HEK293 (cell line): ENCODE results near the gene SUN3.

Source experiments
- CTCF ChIA-PET: fragments of 350-600 bp; formaldehyde crosslinking; extraction: SDS; loops from one replicate; lab custom pipeline; 2021; ENCODE audit warnings: antibody characterized with exemption; lab: Yijun Ruan, JAX
- POLR2A ChIA-PET: fragments of 300-600 bp; formaldehyde crosslinking; extraction: SDS; loops from one replicate; lab custom pipeline; 2020; ENCODE audit warnings: antibody characterized with exemption, inconsistent platforms; lab: Yijun Ruan, JAX
- H3K27ac ChIP-seq: fragments of 200-500 bp; sonication (Bioruptor generic); 2 replicates; pipeline ENCODE4 v1.5.1; 2014; ENCODE audit warnings: low read depth, low read length, control low read depth, inconsistent platforms; ENCODE audit errors: extremely low read depth
- H3K36me3 ChIP-seq, 2 experiments: fragments of 200-500 bp in 1 of 2; sonication (Bioruptor generic) in 1 of 2; 1 replicate in 1 of 2; 2 replicates in 1 of 2; pipeline ENCODE4 v1.5.1; 2014 to 2017; ENCODE audit warnings: inconsistent platforms in 2 of 2, low read length in 2 of 2; ENCODE audit not compliant: control insufficient read depth in 2 of 2, insufficient read depth in 1 of 2
- H3K4me1 ChIP-seq: fragments of 200-500 bp; sonication (Bioruptor generic); 2 replicates; pipeline ENCODE4 v1.5.1; 2014; ENCODE audit warnings: mild to moderate bottlenecking, low read length, inconsistent platforms; ENCODE audit not compliant: control insufficient read depth, insufficient read depth
- H3K4me3 ChIP-seq: 2 replicates; pipeline ENCODE4 v1.5.1; 2011; ENCODE audit warnings: low read depth, mild to moderate bottlenecking, control low read depth, low read length, moderate library complexity
- H3K9me3 ChIP-seq: fragments of 200-500 bp; sonication (Bioruptor generic); 2 replicates; pipeline ENCODE4 v1.5.1; 2014; ENCODE audit warnings: low read depth, low read length, inconsistent platforms; ENCODE audit not compliant: control insufficient read depth, insufficient read depth
- HOXA7 ChIP-seq: sonication (generic); formaldehyde crosslinking; IDR thresholded peaks from 2 replicates; pipeline ENCODE4 v1.8.1; 2022; ENCODE audit warnings: missing genetic modification reagents, borderline replicate concordance
- KLF16 ChIP-seq: fragments of 450-650 bp; formaldehyde crosslinking; IDR thresholded peaks from 2 replicates; pipeline ENCODE4 v1.5.1; 2017; ENCODE audit warnings: missing biosample characterization, missing genetic modification characterization
- SP2 ChIP-seq: fragments of 450-650 bp; formaldehyde crosslinking; IDR thresholded peaks from 2 replicates; pipeline ENCODE4 v1.5.1; 2016; ENCODE audit warnings: missing biosample characterization, missing genetic modification characterization
- TRIM28 ChIP-seq: IDR thresholded peaks from 2 replicates; pipeline ENCODE4 v1.6.1; 2011; ENCODE audit warnings: low read length, control low read depth, borderline replicate concordance
- ZBTB1 ChIP-seq: fragments of 450-650 bp; formaldehyde crosslinking; IDR thresholded peaks from 2 replicates; pipeline ENCODE4 v1.5.1; 2016; ENCODE audit warnings: missing biosample characterization, missing genetic modification characterization
- ZIC2 ChIP-seq: fragments of 450-650 bp; formaldehyde crosslinking; IDR thresholded peaks from 2 replicates; pipeline ENCODE4 v1.5.1; 2016; ENCODE audit warnings: missing biosample characterization, missing genetic modification characterization
- ZNF10 ChIP-seq: fragments of 450-650 bp; formaldehyde crosslinking; IDR thresholded peaks from 2 replicates; pipeline ENCODE4 v1.5.1; 2017; ENCODE audit warnings: missing biosample characterization, missing genetic modification characterization
- ZNF16 ChIP-seq: fragments of 450-650 bp; formaldehyde crosslinking; IDR thresholded peaks from 2 replicates; pipeline ENCODE4 v1.5.1; 2016; ENCODE audit warnings: low read depth, missing biosample characterization, missing genetic modification characterization
- ZNF202 ChIP-seq: fragments of 450-650 bp; formaldehyde crosslinking; IDR thresholded peaks from 2 replicates; pipeline ENCODE4 v1.5.1; 2016; ENCODE audit warnings: missing biosample characterization, missing genetic modification characterization, borderline replicate concordance
- ZNF248 ChIP-seq: fragments of 450-650 bp; formaldehyde crosslinking; IDR thresholded peaks from 2 replicates; pipeline ENCODE4 v1.5.1; 2017; ENCODE audit warnings: missing biosample characterization, missing genetic modification characterization
- ZNF48 ChIP-seq: fragments of 450-650 bp; formaldehyde crosslinking; IDR thresholded peaks from 2 replicates; pipeline ENCODE4 v1.5.1; 2016; ENCODE audit warnings: missing biosample characterization, missing genetic modification characterization
- ZNF530 ChIP-seq: fragments of 450-650 bp; formaldehyde crosslinking; IDR thresholded peaks from 2 replicates; pipeline ENCODE4 v1.5.1; 2016; ENCODE audit warnings: low read depth, missing biosample characterization, missing genetic modification characterization
- ZNF548 ChIP-seq: fragments of 450-650 bp; formaldehyde crosslinking; IDR thresholded peaks from 2 replicates; pipeline ENCODE4 v1.5.1; 2016; ENCODE audit warnings: missing biosample characterization, missing genetic modification characterization
- ZNF555 ChIP-seq: fragments of 450-650 bp; formaldehyde crosslinking; conservative IDR thresholded peaks from 2 replicates; pipeline ENCODE4 v1.5.1; 2017; ENCODE audit warnings: missing biosample characterization, mild to moderate bottlenecking, missing genetic modification characterization, inconsistent platforms
- ZNF561 ChIP-seq: fragments of 450-650 bp; IDR thresholded peaks from 2 replicates; pipeline ENCODE4 v1.5.1; 2018; ENCODE audit warnings: missing biosample characterization, missing genetic modification characterization, borderline replicate concordance
- ZNF596 ChIP-seq: fragments of 450-650 bp; IDR thresholded peaks from 2 replicates; pipeline ENCODE4 v1.5.0; 2018; ENCODE audit warnings: missing biosample characterization, mild to moderate bottlenecking, missing genetic modification characterization, moderate library complexity
- ZNF658 ChIP-seq: fragments of 450-650 bp; formaldehyde crosslinking; IDR thresholded peaks from 2 replicates; pipeline ENCODE4; 2016; ENCODE audit warnings: missing biosample characterization, missing genetic modification characterization
- ZNF660 ChIP-seq: fragments of 450-650 bp; IDR thresholded peaks from 2 replicates; pipeline ENCODE4 v1.5.1; 2018; ENCODE audit warnings: missing biosample characterization, mild to moderate bottlenecking, missing genetic modification characterization
- ZNF707 ChIP-seq: fragments of 450-650 bp; formaldehyde crosslinking; IDR thresholded peaks from 2 replicates; pipeline ENCODE4 v1.5.1; 2016; ENCODE audit warnings: missing biosample characterization, missing genetic modification characterization
- ZNF837 ChIP-seq: fragments of 450-650 bp; formaldehyde crosslinking; IDR thresholded peaks from 2 replicates; pipeline ENCODE4 v1.5.1; 2016; ENCODE audit warnings: missing biosample characterization, missing genetic modification characterization
- TF ChIP-seq, protein P1 (sequence below): fragments of 450-650 bp; formaldehyde crosslinking; IDR thresholded peaks from 2 replicates; pipeline ENCODE4 v1.5.1; 2016; ENCODE audit warnings: missing biosample characterization, missing genetic modification characterization
- TF ChIP-seq, protein P2 (sequence below): fragments of 450-650 bp; formaldehyde crosslinking; IDR thresholded peaks from 2 replicates; pipeline ENCODE4 v1.5.0; 2017; ENCODE audit warnings: missing biosample characterization, missing genetic modification characterization, borderline replicate concordance
- TF ChIP-seq, protein P3 (sequence below): fragments of 450-650 bp; formaldehyde crosslinking; IDR thresholded peaks from 2 replicates; pipeline ENCODE4 v1.5.1; 2017; ENCODE audit warnings: missing biosample characterization, missing genetic modification characterization
- TF ChIP-seq, protein P4 (sequence below): fragments of 450-650 bp; formaldehyde crosslinking; IDR thresholded peaks from 2 replicates; pipeline ENCODE4 v1.5.1; 2017; ENCODE audit warnings: missing biosample characterization, missing genetic modification characterization
- TF ChIP-seq, protein P5 (sequence below): fragments of 450-650 bp; formaldehyde crosslinking; IDR thresholded peaks from 2 replicates; pipeline ENCODE4 v1.5.1; 2016; ENCODE audit warnings: missing biosample characterization, missing genetic modification characterization

The SUN3 gene

DNA sequence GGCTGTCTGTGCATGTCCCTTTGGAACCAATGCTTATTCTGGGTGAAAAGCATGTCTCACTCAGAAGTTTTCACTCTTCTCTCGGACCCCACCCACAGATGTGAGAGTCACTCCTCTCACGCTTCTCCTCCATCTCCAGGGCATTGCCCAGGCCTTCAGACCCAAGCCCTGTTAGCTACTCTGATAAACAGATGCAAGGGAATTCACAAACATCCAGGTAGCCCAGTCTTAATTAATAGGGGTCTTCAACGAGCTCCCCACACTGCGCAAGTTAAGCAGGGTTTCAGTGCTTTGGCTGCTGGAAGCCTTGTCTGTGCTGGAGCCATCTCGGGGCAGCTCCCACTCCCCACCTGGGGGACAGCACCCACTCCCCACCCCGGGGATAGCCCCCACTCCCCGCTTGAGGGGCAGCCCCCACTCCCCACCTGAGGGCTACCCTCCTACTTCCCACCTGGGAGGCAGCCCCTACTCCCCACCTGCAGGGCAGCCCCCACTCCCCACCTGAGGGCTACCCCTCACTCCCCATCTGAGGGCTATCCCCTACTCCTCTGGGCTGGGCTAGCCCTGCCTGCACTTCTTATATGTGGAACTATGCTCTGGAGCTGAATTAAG, 89.4 kb downstream of the SUN3 start (continued):
- TF ChIP-seq, protein P1, sequence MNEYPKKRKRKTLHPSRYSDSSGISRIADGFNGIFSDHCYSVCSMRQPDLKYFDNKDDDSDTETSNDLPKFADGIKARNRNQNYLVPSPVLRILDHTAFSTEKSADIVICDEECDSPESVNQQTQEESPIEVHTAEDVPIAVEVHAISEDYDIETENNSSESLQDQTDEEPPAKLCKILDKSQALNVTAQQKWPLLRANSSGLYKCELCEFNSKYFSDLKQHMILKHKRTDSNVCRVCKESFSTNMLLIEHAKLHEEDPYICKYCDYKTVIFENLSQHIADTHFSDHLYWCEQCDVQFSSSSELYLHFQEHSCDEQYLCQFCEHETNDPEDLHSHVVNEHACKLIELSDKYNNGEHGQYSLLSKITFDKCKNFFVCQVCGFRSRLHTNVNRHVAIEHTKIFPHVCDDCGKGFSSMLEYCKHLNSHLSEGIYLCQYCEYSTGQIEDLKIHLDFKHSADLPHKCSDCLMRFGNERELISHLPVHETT (tag by site-specific recombination), result no peak
- TF ChIP-seq ZNF596 (tag by site-specific recombination) (no peak), ZNF548 (tag by site-specific recombination) (no peak), ZNF658 (tag by site-specific recombination) (no peak), ZNF660 (no peak), ZNF10 (tag by site-specific recombination) (no peak), ZNF248 (no peak), ZNF707 (tag by site-specific recombination) (no peak)
- TF ChIP-seq, protein P2, sequence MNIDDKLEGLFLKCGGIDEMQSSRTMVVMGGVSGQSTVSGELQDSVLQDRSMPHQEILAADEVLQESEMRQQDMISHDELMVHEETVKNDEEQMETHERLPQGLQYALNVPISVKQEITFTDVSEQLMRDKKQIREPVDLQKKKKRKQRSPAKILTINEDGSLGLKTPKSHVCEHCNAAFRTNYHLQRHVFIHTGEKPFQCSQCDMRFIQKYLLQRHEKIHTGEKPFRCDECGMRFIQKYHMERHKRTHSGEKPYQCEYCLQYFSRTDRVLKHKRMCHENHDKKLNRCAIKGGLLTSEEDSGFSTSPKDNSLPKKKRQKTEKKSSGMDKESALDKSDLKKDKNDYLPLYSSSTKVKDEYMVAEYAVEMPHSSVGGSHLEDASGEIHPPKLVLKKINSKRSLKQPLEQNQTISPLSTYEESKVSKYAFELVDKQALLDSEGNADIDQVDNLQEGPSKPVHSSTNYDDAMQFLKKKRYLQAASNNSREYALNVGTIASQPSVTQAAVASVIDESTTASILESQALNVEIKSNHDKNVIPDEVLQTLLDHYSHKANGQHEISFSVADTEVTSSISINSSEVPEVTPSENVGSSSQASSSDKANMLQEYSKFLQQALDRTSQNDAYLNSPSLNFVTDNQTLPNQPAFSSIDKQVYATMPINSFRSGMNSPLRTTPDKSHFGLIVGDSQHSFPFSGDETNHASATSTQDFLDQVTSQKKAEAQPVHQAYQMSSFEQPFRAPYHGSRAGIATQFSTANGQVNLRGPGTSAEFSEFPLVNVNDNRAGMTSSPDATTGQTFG (tag by site-specific recombination), result no peak

DNA sequence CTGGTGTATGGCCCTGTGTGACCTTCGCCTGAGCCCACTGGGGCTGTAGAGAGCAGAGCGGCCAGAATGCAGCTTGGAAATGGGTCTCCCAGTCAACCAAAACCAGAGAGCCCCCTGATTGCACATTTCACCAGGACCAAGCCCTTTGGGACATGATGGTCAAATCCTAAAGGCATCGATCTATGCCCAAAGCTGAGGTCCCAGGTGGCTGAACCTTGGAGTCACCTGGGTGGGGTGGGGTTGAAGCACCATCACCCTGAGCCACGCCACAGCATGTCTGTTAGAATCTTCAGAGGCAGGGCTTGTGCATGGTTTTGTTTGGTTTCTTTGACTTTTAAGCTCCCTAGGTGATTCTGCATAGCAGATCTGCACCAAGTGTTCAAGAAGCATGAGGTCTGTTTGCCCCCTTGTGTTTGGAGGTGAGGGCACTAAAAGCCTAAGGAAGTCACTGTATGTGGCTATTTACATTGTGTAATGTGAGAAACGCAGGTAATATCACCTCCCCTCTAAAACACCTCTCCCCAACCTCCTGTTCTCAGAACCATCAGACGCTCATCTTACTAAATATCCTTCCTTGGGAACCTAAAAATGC, 90.2 kb downstream of the SUN3 start:
- POLR2A ChIA-PET, result no interaction called here
- CTCF ChIA-PET, result interaction anchor here (0.7 to 1.9 kb wide), 4 partner anchors 9 to 672 kb away, joined by 3 to 5 read pairs (median 4); partner anchors contain the start of gene PKD1L1
- no peak for TF ChIP-seq SP2 (tag by site-specific recombination)
- TF ChIP-seq ZIC2, result no peak
- no peak for TF ChIP-seq KLF16 (tag by site-specific recombination)
- no peak for TF ChIP-seq ZNF837 (tag by site-specific recombination)
- no peak for TF ChIP-seq ZNF530 (tag by site-specific recombination)
- TF ChIP-seq ZNF48 (tag by site-specific recombination), result no peak
- TF ChIP-seq, protein P3, sequence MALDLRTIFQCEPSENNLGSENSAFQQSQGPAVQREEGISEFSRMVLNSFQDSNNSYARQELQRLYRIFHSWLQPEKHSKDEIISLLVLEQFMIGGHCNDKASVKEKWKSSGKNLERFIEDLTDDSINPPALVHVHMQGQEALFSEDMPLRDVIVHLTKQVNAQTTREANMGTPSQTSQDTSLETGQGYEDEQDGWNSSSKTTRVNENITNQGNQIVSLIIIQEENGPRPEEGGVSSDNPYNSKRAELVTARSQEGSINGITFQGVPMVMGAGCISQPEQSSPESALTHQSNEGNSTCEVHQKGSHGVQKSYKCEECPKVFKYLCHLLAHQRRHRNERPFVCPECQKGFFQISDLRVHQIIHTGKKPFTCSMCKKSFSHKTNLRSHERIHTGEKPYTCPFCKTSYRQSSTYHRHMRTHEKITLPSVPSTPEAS (tag by site-specific recombination), result no peak
- TF ChIP-seq ZNF202 (tag by site-specific recombination), result no peak
- TF ChIP-seq, protein P4, sequence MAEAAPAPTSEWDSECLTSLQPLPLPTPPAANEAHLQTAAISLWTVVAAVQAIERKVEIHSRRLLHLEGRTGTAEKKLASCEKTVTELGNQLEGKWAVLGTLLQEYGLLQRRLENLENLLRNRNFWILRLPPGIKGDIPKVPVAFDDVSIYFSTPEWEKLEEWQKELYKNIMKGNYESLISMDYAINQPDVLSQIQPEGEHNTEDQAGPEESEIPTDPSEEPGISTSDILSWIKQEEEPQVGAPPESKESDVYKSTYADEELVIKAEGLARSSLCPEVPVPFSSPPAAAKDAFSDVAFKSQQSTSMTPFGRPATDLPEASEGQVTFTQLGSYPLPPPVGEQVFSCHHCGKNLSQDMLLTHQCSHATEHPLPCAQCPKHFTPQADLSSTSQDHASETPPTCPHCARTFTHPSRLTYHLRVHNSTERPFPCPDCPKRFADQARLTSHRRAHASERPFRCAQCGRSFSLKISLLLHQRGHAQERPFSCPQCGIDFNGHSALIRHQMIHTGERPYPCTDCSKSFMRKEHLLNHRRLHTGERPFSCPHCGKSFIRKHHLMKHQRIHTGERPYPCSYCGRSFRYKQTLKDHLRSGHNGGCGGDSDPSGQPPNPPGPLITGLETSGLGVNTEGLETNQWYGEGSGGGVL, result no peak
- no peak for TF ChIP-seq ZNF561 (tag by site-specific recombination)
- no peak for TF ChIP-seq TRIM28
- TF ChIP-seq ZBTB1 (tag by site-specific recombination), result no peak
- no peak for TF ChIP-seq ZNF555 (tag by site-specific recombination)
- TF ChIP-seq ZNF16 (tag by site-specific recombination), result no peak
- TF ChIP-seq, protein P5, sequence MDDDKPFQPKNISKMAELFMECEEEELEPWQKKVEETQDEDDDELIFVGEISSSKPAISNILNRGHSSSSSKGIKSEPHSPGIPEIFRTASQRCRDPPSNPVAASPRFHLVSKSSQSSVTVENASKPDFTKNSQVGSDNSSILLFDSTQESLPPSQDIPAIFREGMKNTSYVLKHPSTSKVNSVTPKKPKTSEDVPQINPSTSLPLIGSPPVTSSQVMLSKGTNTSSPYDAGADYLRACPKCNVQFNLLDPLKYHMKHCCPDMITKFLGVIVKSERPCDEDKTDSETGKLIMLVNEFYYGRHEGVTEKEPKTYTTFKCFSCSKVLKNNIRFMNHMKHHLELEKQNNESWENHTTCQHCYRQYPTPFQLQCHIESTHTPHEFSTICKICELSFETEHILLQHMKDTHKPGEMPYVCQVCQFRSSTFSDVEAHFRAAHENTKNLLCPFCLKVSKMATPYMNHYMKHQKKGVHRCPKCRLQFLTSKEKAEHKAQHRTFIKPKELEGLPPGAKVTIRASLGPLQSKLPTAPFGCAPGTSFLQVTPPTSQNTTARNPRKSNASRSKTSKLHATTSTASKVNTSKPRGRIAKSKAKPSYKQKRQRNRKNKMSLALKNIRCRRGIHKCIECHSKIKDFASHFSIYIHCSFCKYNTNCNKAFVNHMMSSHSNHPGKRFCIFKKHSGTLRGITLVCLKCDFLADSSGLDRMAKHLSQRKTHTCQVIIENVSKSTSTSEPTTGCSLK (tag by site-specific recombination), result no peak
- TF ChIP-seq HOXA7 (CRISPR knock-in tag), result no peak
- no peak overlapping the region for H3K27ac ChIP-seq
- H3K9me3 ChIP-seq, result no peaks in the 10 kb centered on the region
- H3K4me1 ChIP-seq, result no peaks in the 10 kb centered on the region
- H3K4me3 ChIP-seq, result no peak overlapping the region
- H3K36me3 ChIP-seq, result no peaks in the 10 kb centered on the region
